GM06990 (cell line): ENCODE data around the gene TMEM269.

Source experiments
- DNase-seq: peaks from one replicate; pipeline ENCODE4 v3.0.0-alpha.2; 2011; ENCODE audit not compliant: insufficient read length; ENCODE audit errors: extremely low read depth
- H3K27me3 ChIP-seq: replicated peaks from 2 replicates; pipeline ENCODE4 v1.6.0; 2011; ENCODE audit warnings: low read length; ENCODE audit not compliant: control insufficient read depth, insufficient read depth
- H3K36me3 ChIP-seq: 2 replicates; pipeline ENCODE4 v1.5.1; 2011; ENCODE audit warnings: low read length; ENCODE audit not compliant: control insufficient read depth, insufficient read depth
- H3K4me3 ChIP-seq: replicated peaks from 2 replicates; pipeline ENCODE4 v1.5.1; 2011; ENCODE audit warnings: low read depth, mild to moderate bottlenecking, control low read depth, low read length
- TF ChIP-seq, protein P1 (sequence below): IDR thresholded peaks from 2 replicates; pipeline ENCODE4 v1.5.1; 2011; ENCODE audit warnings: low read length, control low read depth, mild to moderate bottlenecking, inconsistent platforms; ENCODE audit not compliant: insufficient read depth, poor library complexity, severe bottlenecking

The TMEM269 gene, protein sequence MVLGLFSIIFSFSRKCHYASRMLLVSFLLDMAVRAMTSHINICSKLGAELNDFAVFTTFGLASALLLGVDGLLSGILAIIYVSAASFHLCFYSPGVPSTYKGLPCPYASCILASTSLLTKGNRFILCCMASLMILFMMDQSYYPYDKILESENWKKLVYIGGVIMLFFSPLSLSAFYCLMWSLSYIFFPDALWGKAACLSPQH

DNA sequence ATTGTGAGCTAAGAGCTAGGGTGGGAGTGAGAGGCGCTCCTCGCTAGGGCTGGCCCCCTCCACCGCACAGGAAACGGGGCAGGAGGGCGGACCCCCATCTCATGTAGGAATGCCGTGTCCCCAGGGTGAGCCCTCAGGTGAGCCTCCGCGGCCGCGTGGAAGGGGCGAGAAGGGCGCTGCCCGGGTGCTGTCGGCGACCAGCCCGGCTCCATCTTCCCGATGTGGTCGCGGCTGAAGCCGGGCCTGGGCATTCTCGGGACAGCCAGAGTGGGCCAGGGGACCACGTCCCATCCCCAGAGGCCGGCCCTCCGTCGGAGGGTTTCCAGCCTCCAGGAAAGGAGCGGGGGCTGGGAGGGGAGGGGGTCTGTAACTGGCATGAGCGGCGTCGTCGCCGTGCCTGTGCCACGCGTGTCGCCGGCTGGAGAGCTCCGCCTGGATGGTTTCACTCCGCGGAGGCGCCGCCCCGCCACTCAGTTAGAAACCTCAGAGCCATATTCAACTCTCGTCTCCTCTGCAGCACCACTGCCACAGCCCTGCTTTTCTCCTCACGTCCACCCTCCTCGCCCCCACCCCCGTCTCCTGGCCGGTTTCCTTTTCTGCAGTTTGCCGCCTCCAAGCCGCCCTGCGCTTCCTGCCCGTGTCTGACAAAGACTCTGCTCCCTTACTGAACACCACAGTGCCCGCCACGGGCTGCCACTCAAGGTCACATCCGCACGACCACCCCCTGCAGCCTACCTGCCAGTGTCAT lies at the start of gene TMEM269:
Gene TMEM269 (plus strand): TSS at position 46 of the 748 bp plus-strand sequence. CDS start 4,903 bp downstream, outside the sequence.
- H3K4me3 ChIP-seq = no peak within 1 kb of the TSS
- peaks cover 4% of the 10 kb centered on the region for H3K36me3 ChIP-seq
- no peaks in the 10 kb centered on the region for H3K27me3 ChIP-seq
- TF ChIP-seq, protein P1, sequence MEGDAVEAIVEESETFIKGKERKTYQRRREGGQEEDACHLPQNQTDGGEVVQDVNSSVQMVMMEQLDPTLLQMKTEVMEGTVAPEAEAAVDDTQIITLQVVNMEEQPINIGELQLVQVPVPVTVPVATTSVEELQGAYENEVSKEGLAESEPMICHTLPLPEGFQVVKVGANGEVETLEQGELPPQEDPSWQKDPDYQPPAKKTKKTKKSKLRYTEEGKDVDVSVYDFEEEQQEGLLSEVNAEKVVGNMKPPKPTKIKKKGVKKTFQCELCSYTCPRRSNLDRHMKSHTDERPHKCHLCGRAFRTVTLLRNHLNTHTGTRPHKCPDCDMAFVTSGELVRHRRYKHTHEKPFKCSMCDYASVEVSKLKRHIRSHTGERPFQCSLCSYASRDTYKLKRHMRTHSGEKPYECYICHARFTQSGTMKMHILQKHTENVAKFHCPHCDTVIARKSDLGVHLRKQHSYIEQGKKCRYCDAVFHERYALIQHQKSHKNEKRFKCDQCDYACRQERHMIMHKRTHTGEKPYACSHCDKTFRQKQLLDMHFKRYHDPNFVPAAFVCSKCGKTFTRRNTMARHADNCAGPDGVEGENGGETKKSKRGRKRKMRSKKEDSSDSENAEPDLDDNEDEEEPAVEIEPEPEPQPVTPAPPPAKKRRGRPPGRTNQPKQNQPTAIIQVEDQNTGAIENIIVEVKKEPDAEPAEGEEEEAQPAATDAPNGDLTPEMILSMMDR = no peak
- DNase-seq = no peak

DNA sequence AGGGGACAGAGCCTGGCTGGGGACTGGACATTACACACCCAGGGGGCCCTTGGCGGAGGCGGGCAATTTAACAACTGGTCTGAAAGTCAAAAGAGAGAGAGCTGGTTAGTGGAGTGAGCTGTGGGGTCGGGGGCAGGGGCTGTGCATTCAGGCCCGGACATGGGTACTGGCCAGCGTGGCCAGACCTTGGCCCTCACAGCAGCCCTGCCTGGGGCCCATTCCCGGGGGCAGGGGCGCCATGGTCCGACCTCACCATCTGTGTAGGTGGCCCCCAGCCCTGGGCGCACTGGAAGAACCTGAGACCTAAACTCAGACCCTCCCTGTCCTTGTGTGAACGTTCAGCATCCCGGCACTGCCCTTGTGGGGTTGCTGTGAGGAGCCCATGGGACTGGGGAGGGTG lies 49.7 kb upstream of the TMEM269 start:
- no peaks in the 10 kb centered on the region for H3K36me3 ChIP-seq
- DNase-seq = no peak

DNA sequence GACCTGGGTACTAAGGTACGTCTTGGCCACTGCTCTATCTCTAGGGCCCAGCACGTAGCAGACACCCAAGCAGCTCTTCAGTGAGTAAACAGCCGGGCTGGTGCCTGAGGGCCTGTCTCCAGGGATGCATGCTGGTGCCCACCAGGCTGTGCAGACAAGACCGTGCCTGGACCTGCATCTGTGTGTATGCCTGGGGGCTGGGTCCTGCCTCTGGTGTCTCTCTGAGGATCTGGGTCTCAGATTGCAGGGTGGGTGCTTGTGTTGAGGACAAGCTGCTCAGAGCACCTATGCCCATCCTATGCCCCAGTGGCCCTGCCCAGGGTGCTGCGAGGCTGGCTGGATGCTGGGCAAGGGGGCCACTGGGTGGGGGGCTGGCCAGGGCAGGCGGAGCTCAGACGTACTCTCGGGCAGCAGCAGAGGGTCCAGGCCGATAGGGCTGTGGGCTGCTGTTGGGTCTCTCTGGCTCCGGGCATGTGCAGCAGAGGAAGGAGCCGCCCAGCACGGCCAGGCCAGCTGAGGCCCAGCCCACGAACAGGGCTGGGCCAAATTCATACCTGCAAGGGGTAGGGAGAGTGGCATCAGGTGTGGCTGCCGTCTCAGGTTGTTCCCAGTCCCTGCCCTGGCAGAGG lies 49.2 kb upstream of the TMEM269 start:
- no peak overlapping the region for H3K4me3 ChIP-seq
- TF ChIP-seq, protein P1 = no peak
- no peaks in the 10 kb centered on the region for H3K27me3 ChIP-seq
- no peak for DNase-seq
- H3K36me3 ChIP-seq = no peaks in the 10 kb centered on the region

More for the DNA sequence above, 49.7 kb upstream of the TMEM269 start:
- Histone ChIP-seq H3K4me3 (no peak overlapping the region), H3K27me3 (no peaks in the 10 kb centered on the region)
- TF ChIP-seq, protein P1 = no peak

DNA sequence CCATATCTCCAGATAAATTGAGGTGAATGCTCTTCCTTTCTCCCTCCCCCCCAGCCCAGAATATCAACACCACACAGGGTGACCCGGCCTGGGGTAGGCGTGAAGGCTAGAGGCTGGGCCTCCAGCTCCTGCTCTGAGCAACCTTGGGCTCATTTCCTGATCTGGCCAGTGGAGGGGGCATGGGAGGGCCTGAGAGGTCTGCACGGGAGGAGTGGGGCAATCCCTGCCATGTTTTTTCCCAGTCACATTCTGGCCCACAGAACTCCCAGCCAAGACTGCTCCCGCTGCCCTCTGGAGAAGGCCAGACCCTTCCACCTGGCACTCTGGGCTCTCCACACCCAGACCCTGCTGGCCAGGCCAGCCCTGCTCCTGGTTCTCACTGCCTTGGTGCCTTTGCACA lies 48.6 kb upstream of the TMEM269 start:
- TF ChIP-seq, protein P1 = peak; percentile 21
- Histone ChIP-seq H3K36me3 (no peaks in the 10 kb centered on the region), H3K27me3 (no peaks in the 10 kb centered on the region), H3K4me3 (no peak overlapping the region)
- no peak for DNase-seq

DNA sequence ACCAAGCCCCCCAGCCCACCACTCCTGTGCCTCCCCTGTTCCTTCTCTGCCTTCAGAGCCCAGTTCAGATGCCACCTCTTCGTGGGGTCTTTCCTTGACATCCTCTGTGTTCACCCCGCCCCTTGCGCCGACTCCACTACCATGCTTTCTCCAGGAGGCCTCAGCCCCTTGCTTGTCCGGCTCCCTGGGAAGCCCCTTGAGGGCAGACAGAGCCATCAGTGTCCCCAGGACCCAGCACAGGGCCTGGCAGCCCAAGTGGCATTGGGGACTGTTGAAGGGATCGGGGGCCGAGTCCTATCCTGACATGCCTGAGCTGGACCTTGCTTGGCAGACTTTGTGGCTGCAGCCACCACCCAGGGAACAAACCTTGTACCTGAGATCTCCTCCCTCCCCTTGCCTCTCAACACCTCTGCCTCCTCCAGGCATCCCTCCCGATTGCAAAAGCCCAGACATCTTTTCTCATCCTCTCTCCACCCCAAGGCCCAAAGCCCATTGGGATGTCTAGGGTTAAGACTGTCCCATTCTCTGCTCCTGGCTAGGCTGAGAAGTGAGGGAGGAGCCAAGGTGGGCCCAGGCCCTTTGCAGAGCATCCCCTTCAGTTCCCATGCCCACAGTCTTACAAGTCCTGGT lies 48.1 kb upstream of the TMEM269 start:
- H3K36me3 ChIP-seq = no peaks in the 10 kb centered on the region
- no peak for DNase-seq
- TF ChIP-seq, protein P1 = no peak
- H3K27me3 ChIP-seq = no peaks in the 10 kb centered on the region
- no peak overlapping the region for H3K4me3 ChIP-seq
